Nephron progenitor cell (in vitro differentiated cells): ENCODE measurements around the gene PRPF38A.

Experiments
- DNase-seq: peaks from one replicate; pipeline ENCODE4 v3.0.0; 2021
- H3K27ac Mint-ChIP-seq: 2 replicates; pipeline ENCODE4 v1.8.0; 2021; ENCODE audit warnings: mild to moderate bottlenecking, moderate library complexity, mixed read lengths
- H3K27me3 Mint-ChIP-seq: 2 replicates; pipeline ENCODE4 v1.8.0; 2021; ENCODE audit warnings: mild to moderate bottlenecking, low read depth, mixed read lengths; ENCODE audit not compliant: poor library complexity
- H3K36me3 Mint-ChIP-seq: 2 replicates; pipeline ENCODE4 v1.8.0; 2021; ENCODE audit warnings: low read depth, mixed read lengths
- H3K4me1 Mint-ChIP-seq: 2 replicates; pipeline ENCODE4 v1.8.0; 2021; ENCODE audit warnings: mixed read lengths
- H3K4me3 Mint-ChIP-seq: 2 replicates; pipeline ENCODE4 v1.8.0; 2021; ENCODE audit warnings: mild to moderate bottlenecking, moderate library complexity, mixed read lengths
- H3K9me3 Mint-ChIP-seq: 2 replicates; pipeline ENCODE4 v1.8.0; 2021; ENCODE audit warnings: mild to moderate bottlenecking, moderate library complexity, mixed read lengths
- TF ChIP-seq, protein P1 (sequence below): fragments of 200-600 bp; sonication (generic); IDR thresholded peaks from 2 replicates; pipeline ENCODE4 v1.5.0; 2021; ENCODE audit warnings: antibody characterized with exemption

PRPF38A gene

DNA sequence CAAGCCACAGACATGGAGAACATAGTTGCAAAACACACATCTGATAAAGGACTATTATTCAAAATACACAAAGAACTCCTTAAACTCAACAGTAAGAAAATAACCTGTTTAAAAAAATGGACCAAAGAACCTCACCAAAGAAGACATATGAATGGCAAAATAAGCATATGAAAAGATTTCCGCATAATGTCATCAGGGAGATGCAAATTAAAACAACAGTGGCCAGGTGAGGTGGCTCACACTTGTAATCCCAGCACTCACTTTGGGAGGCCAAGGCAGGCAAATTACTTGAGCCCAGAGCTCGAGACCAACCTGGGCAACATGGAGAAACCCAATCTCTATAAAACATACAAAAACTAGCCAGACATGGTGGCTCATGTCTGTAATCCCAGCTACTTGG, 50.4 kb downstream of the PRPF38A start:
- no peak overlapping the region for H3K4me3 Mint-ChIP-seq
- H3K27me3 Mint-ChIP-seq = no peaks in the 10 kb centered on the region
- DNase-seq = no peak
- H3K27ac Mint-ChIP-seq = no peak overlapping the region
- H3K36me3 Mint-ChIP-seq = peaks cover 82% of the 10 kb centered on the region
- H3K9me3 Mint-ChIP-seq = no peaks in the 10 kb centered on the region
- TF ChIP-seq, protein P1, sequence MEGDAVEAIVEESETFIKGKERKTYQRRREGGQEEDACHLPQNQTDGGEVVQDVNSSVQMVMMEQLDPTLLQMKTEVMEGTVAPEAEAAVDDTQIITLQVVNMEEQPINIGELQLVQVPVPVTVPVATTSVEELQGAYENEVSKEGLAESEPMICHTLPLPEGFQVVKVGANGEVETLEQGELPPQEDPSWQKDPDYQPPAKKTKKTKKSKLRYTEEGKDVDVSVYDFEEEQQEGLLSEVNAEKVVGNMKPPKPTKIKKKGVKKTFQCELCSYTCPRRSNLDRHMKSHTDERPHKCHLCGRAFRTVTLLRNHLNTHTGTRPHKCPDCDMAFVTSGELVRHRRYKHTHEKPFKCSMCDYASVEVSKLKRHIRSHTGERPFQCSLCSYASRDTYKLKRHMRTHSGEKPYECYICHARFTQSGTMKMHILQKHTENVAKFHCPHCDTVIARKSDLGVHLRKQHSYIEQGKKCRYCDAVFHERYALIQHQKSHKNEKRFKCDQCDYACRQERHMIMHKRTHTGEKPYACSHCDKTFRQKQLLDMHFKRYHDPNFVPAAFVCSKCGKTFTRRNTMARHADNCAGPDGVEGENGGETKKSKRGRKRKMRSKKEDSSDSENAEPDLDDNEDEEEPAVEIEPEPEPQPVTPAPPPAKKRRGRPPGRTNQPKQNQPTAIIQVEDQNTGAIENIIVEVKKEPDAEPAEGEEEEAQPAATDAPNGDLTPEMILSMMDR = no peak
- H3K4me1 Mint-ChIP-seq = no peaks in the 10 kb centered on the region

DNA sequence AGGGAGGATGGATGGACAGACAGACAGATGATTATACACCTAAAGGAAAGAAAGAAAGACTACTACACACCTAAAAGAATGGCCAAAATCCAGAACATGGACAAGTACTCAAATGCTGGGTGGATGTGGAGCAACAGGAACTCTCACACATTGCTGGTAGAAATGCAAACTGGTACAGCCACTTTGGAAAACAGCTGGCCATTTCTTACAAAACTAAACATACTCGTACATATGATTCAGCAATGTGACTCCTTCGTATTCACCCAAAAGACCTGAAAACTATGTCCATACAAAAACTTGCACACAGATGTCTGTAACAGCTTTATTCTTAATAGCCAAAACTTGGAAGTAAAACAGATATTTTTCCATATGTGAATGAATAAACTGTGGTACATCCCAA, 51.3 kb downstream of the PRPF38A start:
- no peak overlapping the region for H3K27ac Mint-ChIP-seq
- H3K4me1 Mint-ChIP-seq = no peaks in the 10 kb centered on the region
- H3K36me3 Mint-ChIP-seq = peaks cover 88% of the 10 kb centered on the region
- no peak for DNase-seq
- H3K9me3 Mint-ChIP-seq = no peaks in the 10 kb centered on the region
- no peak overlapping the region for H3K4me3 Mint-ChIP-seq
- H3K27me3 Mint-ChIP-seq = no peaks in the 10 kb centered on the region
- TF ChIP-seq, protein P1 = no peak

DNA sequence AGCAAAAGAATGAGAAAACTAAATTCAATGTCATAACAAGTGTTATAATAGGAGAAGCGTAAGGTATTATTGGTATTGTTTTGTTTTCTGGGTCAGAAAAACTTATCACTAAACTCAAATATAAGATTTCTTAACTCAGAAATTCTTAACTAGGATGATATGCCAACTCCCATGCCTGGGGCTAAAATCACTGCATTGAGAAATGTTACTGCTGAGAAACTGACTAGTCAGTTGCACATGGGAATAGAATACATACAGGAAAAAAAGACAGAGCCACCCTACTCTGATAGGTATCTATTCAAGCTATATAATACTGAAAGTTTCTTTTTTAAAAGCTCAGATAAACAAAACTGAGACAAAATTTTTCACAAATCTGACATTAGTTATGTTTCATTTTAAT, 56.3 kb downstream of the PRPF38A start:
- Mint-ChIP-seq H3K27ac (no peak overlapping the region), H3K4me1 (no peaks in the 10 kb centered on the region), H3K36me3 (peaks cover 63% of the 10 kb centered on the region), H3K9me3 (no peaks in the 10 kb centered on the region), H3K27me3 (no peaks in the 10 kb centered on the region), H3K4me3 (no peak overlapping the region)
- no peak for DNase-seq
- TF ChIP-seq, protein P1 = no peak

DNA sequence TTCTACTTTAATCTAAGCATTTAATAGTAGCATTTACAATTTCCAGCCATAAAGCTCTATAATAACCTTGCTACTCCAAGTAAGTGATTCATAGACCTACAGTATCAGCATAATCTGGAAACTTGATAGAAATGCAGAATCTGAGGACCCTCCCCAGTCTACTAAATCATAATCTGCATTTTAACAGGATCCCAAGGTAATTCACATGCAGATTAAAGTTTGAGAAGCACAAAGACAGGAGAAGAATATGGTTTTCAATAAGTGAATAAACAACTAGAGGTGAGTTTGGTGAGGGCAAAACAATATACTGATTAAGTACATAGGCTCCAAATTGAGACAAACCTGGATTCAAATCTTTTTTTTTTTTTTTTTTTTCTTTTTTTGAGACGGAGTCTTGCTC, 57.4 kb downstream of the PRPF38A start:
- TF ChIP-seq, protein P1 = no peak
- Mint-ChIP-seq H3K27ac (no peak overlapping the region), H3K36me3 (peaks cover 57% of the 10 kb centered on the region), H3K4me3 (no peak overlapping the region), H3K27me3 (no peaks in the 10 kb centered on the region), H3K4me1 (no peaks in the 10 kb centered on the region), H3K9me3 (no peaks in the 10 kb centered on the region)
- no peak for DNase-seq

DNA sequence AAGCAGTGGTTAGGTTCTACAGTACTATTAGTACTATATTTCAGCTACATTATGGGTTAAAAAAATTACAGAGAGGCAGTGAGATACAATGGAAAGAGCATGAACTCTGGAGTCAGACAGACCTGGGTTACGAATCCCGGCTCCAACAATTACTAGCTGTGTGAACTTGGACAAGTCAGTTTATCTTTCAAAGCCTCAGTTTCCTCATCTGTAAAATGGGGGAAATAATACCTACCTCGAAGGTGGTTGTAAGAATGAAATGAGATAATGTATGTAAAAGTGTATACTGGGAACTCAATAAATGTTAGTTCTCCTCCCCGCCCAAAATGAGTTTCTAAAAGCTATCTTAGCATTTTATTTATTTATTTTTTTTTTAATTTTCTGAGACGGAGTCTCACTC, 59.5 kb downstream of the PRPF38A start:
- H3K27me3 Mint-ChIP-seq = no peaks in the 10 kb centered on the region
- no peak for DNase-seq
- H3K9me3 Mint-ChIP-seq = no peaks in the 10 kb centered on the region
- TF ChIP-seq, protein P1 = no peak
- H3K27ac Mint-ChIP-seq = no peak overlapping the region
- H3K4me3 Mint-ChIP-seq = no peak overlapping the region
- no peaks in the 10 kb centered on the region for H3K4me1 Mint-ChIP-seq
- H3K36me3 Mint-ChIP-seq = peaks cover 53% of the 10 kb centered on the region

DNA sequence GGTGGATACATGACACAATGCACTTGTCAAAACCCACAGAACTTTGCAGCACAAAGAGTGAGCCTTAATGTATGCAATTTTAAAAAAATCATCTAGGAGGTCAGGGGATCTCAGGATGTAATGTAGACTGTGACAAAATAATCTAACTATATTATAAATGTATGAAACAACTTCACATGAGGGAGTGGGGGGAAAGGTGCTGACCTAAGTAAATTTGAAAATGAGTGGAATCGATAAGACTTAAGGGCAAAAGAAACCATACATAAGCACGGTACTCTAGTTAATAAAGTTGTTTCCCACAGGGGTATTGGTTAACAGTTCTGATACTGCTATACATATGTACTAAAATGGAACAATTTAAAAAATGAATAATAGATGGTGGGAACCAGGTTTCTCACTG, 64.7 kb downstream of the PRPF38A start:
- Mint-ChIP-seq H3K9me3 (no peaks in the 10 kb centered on the region), H3K27me3 (no peaks in the 10 kb centered on the region), H3K4me3 (no peak overlapping the region), H3K36me3 (peaks cover 66% of the 10 kb centered on the region), H3K27ac (no peak overlapping the region), H3K4me1 (no peaks in the 10 kb centered on the region)
- TF ChIP-seq, protein P1 = no peak
- no peak for DNase-seq
